Measurements from ENCODE around the gene SUN3.

DNA sequence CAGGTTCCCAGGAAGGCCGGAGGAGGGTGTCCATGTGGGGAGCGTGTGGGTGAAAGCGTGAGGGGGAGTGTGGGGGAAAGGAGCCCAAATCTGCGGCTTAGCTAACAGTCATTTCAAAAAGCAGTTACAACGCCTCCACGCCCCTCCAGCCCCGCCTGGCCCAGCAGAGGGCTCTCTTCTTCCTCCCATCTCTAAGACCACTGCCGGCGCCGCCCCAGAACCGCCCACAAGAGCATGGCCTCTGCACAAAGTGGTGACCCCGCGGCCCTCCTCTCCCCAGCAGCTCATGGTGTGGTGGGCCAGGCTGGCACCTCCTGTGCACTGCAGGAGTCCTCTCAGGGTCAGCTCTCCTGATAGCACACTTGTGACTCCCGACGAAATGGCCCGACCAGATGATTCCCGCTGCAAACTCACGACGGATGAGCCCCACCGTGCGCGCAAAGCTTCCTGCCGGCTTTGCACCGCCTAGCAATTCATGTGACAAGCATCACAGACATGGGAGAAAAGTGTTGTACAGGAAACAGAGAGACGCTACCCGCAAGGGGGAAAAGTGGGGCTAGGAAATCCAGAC is 37.1 kb downstream of the SUN3 start:
- TF ChIP-seq CTCF (IDR thresholded peaks at IDR 0.05) = peak; percentile 62
- TF ChIP-seq EZH2 (IDR thresholded peaks at IDR 0.05) = no peak
- no peak for TF ChIP-seq EZH2phosphoT487 (IDR thresholded peaks at IDR 0.05)

All from neural progenitor cell (in vitro differentiated cells).